ENCODE results near the gene SLU7. TPM values are rescaled to one million over a fixed set of nuclear protein-coding genes. Genes with fewer than 3 reads are reported as not detected.

The SLU7 gene
- total RNA-seq, 2 experiments from 2014 or later, result 45.9 to 46.4 TPM

DNA sequence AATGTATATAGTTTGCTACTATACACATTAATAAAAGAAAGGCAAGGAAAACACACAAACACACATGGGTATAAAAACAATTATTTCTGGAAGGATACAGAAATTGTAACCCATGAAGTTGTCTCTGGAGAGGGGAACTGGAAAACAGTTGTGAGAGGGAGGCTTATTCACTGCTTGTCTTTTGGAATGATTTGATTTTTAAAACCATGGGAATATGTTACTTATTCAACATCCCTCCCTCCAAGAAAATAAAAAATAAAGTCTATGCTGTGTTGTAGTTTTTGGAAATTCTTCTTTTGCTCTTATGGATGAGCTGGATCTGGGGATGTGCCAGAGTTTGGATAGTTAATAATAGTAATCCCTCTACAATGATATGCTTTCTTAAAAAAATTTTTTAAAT is 42.5 kb downstream of the SLU7 start:
- POLR2A ChIA-PET, result no interaction called here
- H3K4me3 Mint-ChIP-seq, result no peak overlapping the region
- H3K9me3 Mint-ChIP-seq, result no peaks in the 10 kb centered on the region
- H3K4me1 Mint-ChIP-seq (ENCODE audit: low read depth), result no peaks in the 10 kb centered on the region
- peaks cover 1% of the 10 kb centered on the region for H3K36me3 Mint-ChIP-seq
- CTCF ChIA-PET, result interaction anchor here (0.7 to 1.7 kb wide), 2 partner anchors 31 to 293 kb away, joined by 4 to 6 read pairs; no protein-coding TSS in a partner anchor
- no peak for DNase-seq
- intact Hi-C loops (cut with micrococcal nuclease), result no loop called here
- no peak overlapping the region for H3K27ac Mint-ChIP-seq
- H3K27me3 Mint-ChIP-seq, result peaks cover 41% of the 10 kb centered on the region

DNA sequence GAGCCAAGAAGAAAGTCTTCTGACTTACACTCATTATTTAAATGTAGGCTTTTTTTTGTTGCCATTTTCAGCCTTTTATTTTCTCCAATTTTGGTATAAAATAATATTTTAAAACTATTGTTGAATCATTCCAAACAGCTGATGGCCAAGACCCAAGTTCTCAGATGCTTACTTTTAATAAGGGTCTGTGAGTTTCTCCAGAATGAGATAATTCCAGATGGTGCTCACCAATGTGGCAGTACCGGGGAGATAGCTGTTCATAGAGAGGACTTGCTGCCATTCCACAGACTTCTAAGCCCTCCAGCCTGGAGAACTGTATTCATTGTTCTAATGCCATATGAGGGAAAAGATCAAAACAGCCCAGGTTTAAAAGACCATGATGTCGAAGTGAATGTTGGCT is 43.2 kb downstream of the SLU7 start:
- Mint-ChIP-seq H3K9me3 (no peaks in the 10 kb centered on the region), H3K27ac (no peak overlapping the region), H3K27me3 (peaks cover 48% of the 10 kb centered on the region), H3K36me3 (peaks cover 1% of the 10 kb centered on the region), H3K4me1 (ENCODE audit: low read depth) (peaks cover 4% of the 10 kb centered on the region), H3K4me3 (no peak overlapping the region)
- DNase-seq, result no peak
- ChIA-PET POLR2A (no interaction called here), CTCF (interaction anchor here (1.7 kb wide), 1 partner anchor 30 kb away, joined by 6 read pairs; no protein-coding TSS in a partner anchor)
- intact Hi-C loops (cut with micrococcal nuclease), result no loop called here

DNA sequence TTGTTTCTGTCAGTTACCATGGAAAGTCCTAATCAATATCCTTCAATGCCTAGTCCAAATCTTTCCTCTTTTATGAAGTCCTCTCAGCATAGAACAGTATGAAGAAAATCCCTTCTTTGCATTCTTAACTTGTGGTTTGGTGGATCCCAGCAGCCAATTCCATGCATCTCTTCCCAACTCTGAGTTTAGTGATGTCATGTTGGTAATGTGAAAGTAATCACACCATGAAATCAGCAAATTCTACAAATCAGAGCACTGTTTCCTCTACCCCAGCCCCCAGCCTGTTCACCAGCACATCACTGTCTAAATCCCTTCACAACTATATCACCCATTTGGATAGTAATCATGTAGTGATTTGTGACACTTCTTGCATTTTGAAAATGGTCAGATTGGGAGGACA is 43.7 kb downstream of the SLU7 start:
- Mint-ChIP-seq H3K9me3 (no peaks in the 10 kb centered on the region), H3K27ac (no peak overlapping the region), H3K36me3 (peaks cover 1% of the 10 kb centered on the region), H3K4me3 (no peak overlapping the region), H3K27me3 (peaks cover 49% of the 10 kb centered on the region), H3K4me1 (ENCODE audit: low read depth) (peaks cover 5% of the 10 kb centered on the region)
- intact Hi-C loops (cut with micrococcal nuclease), result no loop called here
- CTCF ChIA-PET, result interaction anchor here (1.7 kb wide), 1 partner anchor 29 kb away, joined by 6 read pairs; no protein-coding TSS in a partner anchor
- POLR2A ChIA-PET, result no interaction called here
- no peak for DNase-seq

DNA sequence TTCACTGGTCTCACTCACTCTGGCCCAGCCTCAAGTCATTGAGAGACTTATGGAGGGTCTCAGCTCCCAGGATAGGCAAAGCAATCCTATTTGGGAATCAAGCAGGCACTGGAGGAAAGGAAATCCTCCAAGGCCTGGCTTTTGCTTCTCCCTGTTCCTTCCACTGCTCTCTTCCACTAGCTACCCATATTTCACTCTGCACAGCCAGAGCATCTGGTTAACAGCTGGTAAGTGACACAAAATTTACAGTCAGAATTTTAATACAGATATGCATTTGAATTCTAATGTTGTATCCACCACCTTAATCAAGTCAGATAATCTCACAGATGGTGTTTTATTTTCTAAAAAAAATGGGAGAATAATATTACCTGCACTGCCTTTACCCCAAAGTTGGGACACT is 47.6 kb downstream of the SLU7 start:
- no peaks in the 10 kb centered on the region for H3K36me3 Mint-ChIP-seq
- H3K4me1 Mint-ChIP-seq (ENCODE audit: low read depth), result peaks cover 14% of the 10 kb centered on the region
- peaks cover 64% of the 10 kb centered on the region for H3K27me3 Mint-ChIP-seq
- no peak overlapping the region for H3K27ac Mint-ChIP-seq
- POLR2A ChIA-PET, result no interaction called here
- CTCF ChIA-PET, result interaction anchor here (0.6 kb wide), 1 partner anchor 21 kb away, joined by 3 read pairs; no protein-coding TSS in a partner anchor
- no peaks in the 10 kb centered on the region for H3K9me3 Mint-ChIP-seq
- no peak for DNase-seq
- H3K4me3 Mint-ChIP-seq, result no peak overlapping the region
- intact Hi-C loops (cut with micrococcal nuclease), result no loop called here

DNA sequence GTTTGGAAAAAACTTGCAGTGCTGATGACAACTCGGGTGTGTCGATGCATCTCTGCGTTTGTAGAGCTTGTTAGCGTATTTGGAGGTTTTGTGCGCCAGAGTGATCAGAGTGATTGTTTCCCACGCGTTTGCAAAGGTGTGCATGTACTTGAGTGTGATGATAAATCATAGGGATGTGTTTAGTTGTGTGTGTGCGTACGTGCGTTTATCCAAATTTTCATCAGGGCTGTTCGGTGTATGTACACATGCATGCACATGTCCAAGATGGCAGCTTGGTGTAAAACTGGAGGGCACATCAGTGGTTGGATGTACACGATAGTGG is 48.2 kb downstream of the SLU7 start:
- H3K4me3 Mint-ChIP-seq, result peak overlapping the region; percentile 21
- H3K9me3 Mint-ChIP-seq, result no peaks in the 10 kb centered on the region
- no peak for DNase-seq
- no peaks in the 10 kb centered on the region for H3K36me3 Mint-ChIP-seq
- peaks cover 14% of the 10 kb centered on the region for H3K4me1 Mint-ChIP-seq (ENCODE audit: low read depth)
- ChIA-PET POLR2A (interaction anchor here (0.8 kb wide), 1 partner anchor 29 kb away, joined by 3 read pairs; no protein-coding TSS in a partner anchor), CTCF (interaction anchor here (0.6 to 1.6 kb wide), 4 partner anchors 20 to 172 kb away, joined by 3 to 5 read pairs (median 4); no protein-coding TSS in a partner anchor)
- H3K27ac Mint-ChIP-seq, result no peak overlapping the region
- intact Hi-C loops (cut with micrococcal nuclease), result no loop called here
- H3K27me3 Mint-ChIP-seq, result peaks cover 61% of the 10 kb centered on the region

DNA sequence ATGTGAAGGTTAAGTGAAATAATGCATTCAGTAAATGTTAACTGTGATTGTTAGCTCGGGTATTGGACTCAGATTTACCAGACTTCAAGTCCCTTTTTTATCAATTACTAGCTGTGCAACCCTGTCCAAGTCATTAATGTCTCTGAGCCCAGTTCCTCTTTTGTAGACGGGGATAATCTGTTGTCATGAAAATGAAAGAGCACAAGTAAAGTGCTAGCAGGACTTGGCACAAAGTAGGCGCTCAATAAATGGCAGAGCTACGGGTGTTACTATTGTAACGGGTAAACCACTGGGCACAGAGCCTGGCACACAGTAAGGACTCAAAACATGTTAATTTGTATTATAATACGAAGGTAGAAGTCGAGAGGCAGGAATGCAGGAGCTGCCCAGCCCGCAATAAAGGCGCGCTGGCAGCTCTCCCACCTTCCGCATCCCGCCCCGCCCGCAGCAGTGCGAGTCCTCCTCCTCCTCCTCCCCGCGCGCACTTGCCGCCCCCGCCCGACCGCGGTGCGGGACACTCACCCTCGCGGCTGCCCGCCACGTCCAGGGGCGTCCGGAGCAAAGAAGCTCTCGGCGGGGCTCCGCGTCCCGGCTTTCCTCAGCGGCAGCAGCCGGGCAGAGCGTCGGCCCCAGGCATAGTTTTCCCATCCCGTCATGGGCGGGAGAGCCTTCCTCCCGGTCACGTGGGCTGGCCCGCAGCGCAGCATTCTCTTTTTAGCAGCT is 48.7 kb downstream of the SLU7 start, which contains the start of gene C1QTNF2:
TSS of gene C1QTNF2 (minus strand) at position 637 of the 723 bp plus-strand sequence. CDS start 15,615 bp downstream, outside the sequence.
- Mint-ChIP-seq H3K4me1 (ENCODE audit: low read depth) (peaks cover 14% of the 10 kb centered on the region), H3K27me3 (peaks cover 58% of the 10 kb centered on the region), H3K4me3 (peak within 1 kb of the TSS; percentile 21), H3K9me3 (no peaks in the 10 kb centered on the region), H3K36me3 (no peaks in the 10 kb centered on the region), H3K27ac (no peak within 1 kb of the TSS)
- intact Hi-C loops (cut with micrococcal nuclease), result no loop called here
- ChIA-PET CTCF (interaction anchor here (1.1 to 1.6 kb wide), 3 partner anchors 20 to 171 kb away, joined by 3 to 5 read pairs (median 4); no protein-coding TSS in a partner anchor), POLR2A (interaction anchor here (0.8 kb wide), 1 partner anchor 29 kb away, joined by 3 read pairs; no protein-coding TSS in a partner anchor)
- peak; percentile 44 for DNase-seq

DNA sequence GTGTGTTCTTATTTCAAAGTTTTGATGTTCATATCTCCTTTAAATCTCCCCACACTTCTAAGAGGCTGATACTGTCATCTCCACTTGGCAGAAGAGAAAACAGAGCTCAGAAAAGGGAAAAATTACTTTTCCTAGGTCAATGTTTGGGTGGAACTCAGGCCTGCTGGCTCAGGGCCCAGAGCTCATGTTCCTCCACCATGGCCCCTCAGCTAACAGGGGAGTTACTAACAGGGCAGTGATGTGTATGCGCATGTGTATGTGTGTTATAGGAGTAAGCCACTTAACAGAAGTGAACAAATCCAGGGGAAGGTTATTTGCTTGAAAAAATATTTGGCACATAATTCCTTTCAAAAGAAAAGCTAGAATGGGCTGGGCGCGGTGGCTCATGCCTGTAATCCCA is 51.0 kb downstream of the SLU7 start:
- no peak overlapping the region for H3K27ac Mint-ChIP-seq
- peaks cover 49% of the 10 kb centered on the region for H3K27me3 Mint-ChIP-seq
- POLR2A ChIA-PET, result no interaction called here

DNA sequence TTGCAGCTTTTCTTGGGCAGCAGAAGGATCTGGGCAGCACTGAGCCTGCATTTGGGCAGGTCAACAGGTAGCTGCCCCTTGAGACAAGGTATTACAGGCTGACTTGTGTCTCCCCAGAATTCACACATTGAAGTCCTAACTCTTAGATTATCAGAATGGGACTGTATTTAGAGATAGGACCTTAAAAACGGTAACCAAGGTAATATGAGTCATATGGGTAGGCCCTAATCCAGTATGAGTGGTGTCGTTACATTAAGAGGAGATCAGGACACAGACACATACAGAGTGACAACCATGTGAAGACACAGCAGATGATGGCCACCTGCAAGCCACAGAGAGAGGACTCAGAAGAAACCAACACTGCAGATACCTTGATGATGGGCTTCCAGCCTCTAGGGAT is 51.6 kb downstream of the SLU7 start:
- Mint-ChIP-seq H3K4me1 (ENCODE audit: low read depth) (peaks cover 14% of the 10 kb centered on the region), H3K27me3 (peaks cover 43% of the 10 kb centered on the region), H3K36me3 (no peaks in the 10 kb centered on the region), H3K4me3 (no peak overlapping the region), H3K27ac (no peak overlapping the region), H3K9me3 (no peaks in the 10 kb centered on the region)
- CTCF ChIA-PET, result interaction anchor here (0.6 kb wide), 1 partner anchor 22 kb away, joined by 3 read pairs; no protein-coding TSS in a partner anchor
- intact Hi-C loops (cut with micrococcal nuclease), result no loop called here
- no peak for DNase-seq
- POLR2A ChIA-PET, result no interaction called here

More for the DNA sequence above, 51.0 kb downstream of the SLU7 start:
- peaks cover 14% of the 10 kb centered on the region for H3K4me1 Mint-ChIP-seq (ENCODE audit: low read depth)
- H3K36me3 Mint-ChIP-seq, result no peaks in the 10 kb centered on the region
- DNase-seq, result no peak
- no peaks in the 10 kb centered on the region for H3K9me3 Mint-ChIP-seq
- CTCF ChIA-PET, result interaction anchor here (0.6 kb wide), 1 partner anchor 22 kb away, joined by 3 read pairs; no protein-coding TSS in a partner anchor
- H3K4me3 Mint-ChIP-seq, result no peak overlapping the region
- intact Hi-C loops (cut with micrococcal nuclease), result no loop called here

DNA sequence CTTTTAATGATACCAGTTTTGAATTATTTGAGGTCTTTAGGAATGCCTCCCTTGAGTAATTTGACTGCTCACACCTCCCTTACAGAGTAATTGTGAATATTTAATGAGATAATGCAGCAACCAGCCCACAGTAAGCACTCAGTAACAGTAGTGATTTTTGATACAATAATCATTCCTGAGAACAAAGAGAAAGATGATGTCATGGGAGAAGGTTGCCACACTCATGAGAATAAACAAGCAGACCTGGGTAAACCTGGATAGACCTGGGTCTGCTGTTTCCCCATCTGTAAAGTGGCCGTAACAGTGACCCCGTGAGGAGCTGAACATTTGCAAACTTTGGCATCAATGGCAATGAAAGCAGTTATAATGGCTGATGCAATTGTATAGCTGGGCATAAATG is 52.7 kb downstream of the SLU7 start:
- no peaks in the 10 kb centered on the region for H3K36me3 Mint-ChIP-seq
- CTCF ChIA-PET, result no interaction called here
- DNase-seq, result no peak
- no peak overlapping the region for H3K4me3 Mint-ChIP-seq
- H3K4me1 Mint-ChIP-seq (ENCODE audit: low read depth), result peaks cover 14% of the 10 kb centered on the region
- H3K27me3 Mint-ChIP-seq, result peaks cover 36% of the 10 kb centered on the region
- POLR2A ChIA-PET, result no interaction called here
- intact Hi-C loops (cut with micrococcal nuclease), result no loop called here
- H3K9me3 Mint-ChIP-seq, result no peaks in the 10 kb centered on the region
- H3K27ac Mint-ChIP-seq, result no peak overlapping the region

DNA sequence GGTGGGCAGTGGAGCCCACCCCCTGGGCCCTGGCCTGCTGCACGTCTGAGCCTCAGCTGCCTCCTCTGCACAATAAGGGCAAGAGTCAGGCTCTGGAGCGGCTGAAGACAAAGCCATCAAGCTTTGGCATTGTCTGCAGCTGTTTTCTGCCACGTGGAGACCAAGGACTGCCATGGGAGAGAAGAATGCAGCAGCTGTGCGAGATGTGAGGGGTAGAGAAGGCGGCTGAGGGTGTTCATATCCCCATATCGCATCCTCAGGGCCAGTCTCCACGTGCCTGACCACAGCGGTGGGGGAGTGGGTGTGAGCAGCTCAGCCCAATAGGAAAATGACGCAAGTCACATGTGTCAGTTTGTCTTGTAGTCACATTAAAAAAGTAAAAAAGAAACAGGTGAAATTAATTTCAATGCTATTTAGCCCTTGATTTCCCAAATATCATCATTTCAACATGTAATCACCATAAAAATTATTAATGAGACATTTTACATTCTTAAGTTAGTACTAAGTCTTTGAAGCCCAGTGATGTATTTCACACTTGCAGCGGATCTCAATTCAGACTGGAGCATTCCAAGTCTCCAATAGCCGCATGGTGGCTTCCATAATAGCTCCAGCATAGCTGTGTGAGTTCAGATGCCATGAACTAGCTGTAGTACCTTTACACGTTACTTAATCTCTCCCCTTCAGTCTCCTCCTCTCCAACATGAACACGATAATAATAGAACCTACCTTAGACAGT is 55.1 kb downstream of the SLU7 start:
- Mint-ChIP-seq H3K4me1 (ENCODE audit: low read depth) (no peaks in the 10 kb centered on the region), H3K27me3 (peaks cover 19% of the 10 kb centered on the region), H3K36me3 (no peaks in the 10 kb centered on the region), H3K27ac (no peak overlapping the region), H3K4me3 (no peak overlapping the region), H3K9me3 (no peaks in the 10 kb centered on the region)
- DNase-seq, result no peak
- POLR2A ChIA-PET, result no interaction called here
- CTCF ChIA-PET, result interaction anchor here (1.1 to 2.0 kb wide), 2 partner anchors 18 to 27 kb away, joined by 3 to 6 read pairs; no protein-coding TSS in a partner anchor
- intact Hi-C loops (cut with micrococcal nuclease), result no loop called here

DNA sequence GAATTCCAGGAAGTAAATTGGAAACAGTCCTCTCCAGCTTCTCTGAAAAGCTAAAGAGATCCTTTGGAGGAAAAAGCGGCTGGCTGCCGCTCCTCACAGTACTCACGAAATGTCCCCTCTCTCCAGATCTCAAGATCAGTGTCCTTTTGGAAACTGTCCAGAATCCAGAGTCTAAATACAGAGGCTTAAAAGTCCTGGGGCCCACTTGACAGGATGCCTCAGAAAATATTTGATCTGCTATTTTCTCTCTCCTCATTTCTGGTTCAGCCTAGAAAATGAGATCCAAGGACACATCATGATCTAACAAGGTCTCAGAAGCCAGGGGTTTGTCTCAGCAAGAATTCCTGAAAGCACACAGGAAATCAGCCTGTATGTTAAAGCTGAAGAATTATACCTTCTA is 55.7 kb downstream of the SLU7 start:
- Mint-ChIP-seq H3K36me3 (no peaks in the 10 kb centered on the region), H3K9me3 (no peaks in the 10 kb centered on the region), H3K27ac (no peak overlapping the region), H3K27me3 (peaks cover 15% of the 10 kb centered on the region), H3K4me3 (no peak overlapping the region), H3K4me1 (ENCODE audit: low read depth) (no peaks in the 10 kb centered on the region)
- CTCF ChIA-PET, result interaction anchor here (1.1 to 2.0 kb wide), 2 partner anchors 18 to 28 kb away, joined by 3 to 6 read pairs; no protein-coding TSS in a partner anchor
- intact Hi-C loops (cut with micrococcal nuclease), result no loop called here
- no peak for DNase-seq
- POLR2A ChIA-PET, result no interaction called here

DNA sequence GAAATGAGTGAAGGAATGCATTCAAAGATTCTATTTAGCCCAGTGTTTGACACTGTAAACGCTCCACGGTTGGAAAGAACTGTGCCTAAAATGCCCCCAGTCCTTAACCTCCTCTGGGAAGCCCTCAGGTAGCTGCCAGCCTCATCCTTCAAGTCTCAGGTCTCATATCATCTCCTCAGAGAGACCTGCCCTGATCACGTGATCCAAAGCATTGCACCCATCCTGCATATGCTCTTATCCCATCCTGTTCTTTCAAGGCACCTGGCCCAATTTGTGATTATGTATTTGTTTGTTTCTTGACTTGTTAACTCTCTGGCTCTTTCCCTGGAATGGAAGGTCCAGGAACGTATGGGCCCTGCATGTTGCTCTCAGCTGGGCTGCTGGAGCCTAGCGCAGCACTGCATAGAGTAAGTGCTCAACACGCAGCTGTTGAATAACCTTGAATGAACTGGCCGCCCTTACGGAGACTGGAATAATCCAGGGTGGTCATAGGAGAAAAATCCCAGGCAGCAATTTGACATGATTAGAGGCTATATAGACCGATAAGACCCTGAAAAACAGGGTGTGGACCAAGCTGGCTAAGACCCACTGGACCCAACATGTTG is 57.2 kb downstream of the SLU7 start:
- no peak for DNase-seq
- H3K36me3 Mint-ChIP-seq, result no peaks in the 10 kb centered on the region
- no peaks in the 10 kb centered on the region for H3K4me1 Mint-ChIP-seq (ENCODE audit: low read depth)
- no peaks in the 10 kb centered on the region for H3K9me3 Mint-ChIP-seq
- no peak overlapping the region for H3K4me3 Mint-ChIP-seq
- H3K27me3 Mint-ChIP-seq, result peaks cover 6% of the 10 kb centered on the region
- no peak overlapping the region for H3K27ac Mint-ChIP-seq
- intact Hi-C loops (cut with micrococcal nuclease), result no loop called here
- ChIA-PET CTCF (no interaction called here), POLR2A (no interaction called here)

Measured in activated CD4-positive, alpha-beta memory T cell treated with anti-CD3 and anti-CD28 coated beads for 36 hours (primary cell).